HG02981 (cell line): Measurements from ENCODE around the gene INSYN2A.

Source experiments
- ATAC-seq: cut with Tn5 transposase; IDR thresholded peaks from one replicate; pipeline ENCODE4 v1.9.1; 2021; ENCODE audit warnings: mild to moderate bottlenecking, moderate library complexity; ENCODE audit not compliant: unreplicated experiment

INSYN2A gene

GRCh38 chr10:127154831-127155620, 41.4 kb downstream of the INSYN2A start:
- no peak for ATAC-seq

DNA sequence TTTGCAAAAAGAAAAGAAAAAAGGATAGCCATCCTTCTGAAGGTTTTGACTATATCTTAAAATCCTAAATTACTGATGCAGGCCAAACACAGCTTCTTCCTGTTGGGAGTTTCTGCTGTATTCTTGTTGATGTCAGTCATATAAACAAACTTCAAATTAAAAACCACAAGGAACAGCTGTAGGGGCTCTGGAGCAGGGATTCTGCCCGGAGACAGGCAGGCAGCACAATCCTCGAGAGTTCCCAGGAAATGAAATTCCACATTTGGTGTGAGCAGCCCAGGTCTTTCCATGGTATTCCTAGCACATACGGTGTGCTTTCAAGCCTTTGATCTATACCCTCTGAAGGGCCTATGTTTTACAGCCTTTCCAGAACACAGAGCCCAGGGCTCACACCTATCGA, 43.2 kb downstream of the INSYN2A start:
- ATAC-seq = no peak

DNA sequence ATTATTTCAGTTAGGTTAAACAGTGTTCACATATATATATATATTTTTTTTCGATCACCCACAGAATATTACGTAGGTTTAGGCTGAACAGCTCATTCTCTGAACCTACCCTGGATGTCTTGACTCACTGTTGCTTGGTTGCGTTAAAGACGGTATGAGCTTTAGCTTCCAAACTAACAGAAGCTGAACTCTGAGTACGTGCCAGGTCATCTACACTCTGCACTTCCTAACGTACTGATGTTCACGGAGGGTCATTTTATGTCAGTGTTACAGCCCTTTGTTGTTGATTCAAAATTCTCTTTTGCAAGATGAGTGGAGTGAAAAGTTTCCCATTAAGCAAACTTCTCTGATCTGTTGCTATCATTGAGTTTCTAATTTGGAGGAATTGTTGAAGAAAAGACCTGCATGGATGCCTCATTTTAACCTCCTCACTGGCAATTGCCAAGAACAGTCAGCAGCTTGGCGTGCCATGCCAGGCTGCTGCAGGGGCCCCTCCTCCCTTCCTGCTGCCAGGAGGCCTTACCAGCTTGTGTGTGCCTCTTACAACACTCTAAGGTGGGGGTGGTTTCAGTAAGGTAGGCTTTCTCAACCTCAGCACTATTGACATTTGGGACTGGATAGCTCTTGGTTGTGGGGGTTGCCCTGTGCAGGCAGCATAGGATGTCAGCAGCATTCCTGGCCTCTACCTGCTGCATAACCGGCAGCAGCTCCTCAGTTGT, 44.3 kb downstream of the INSYN2A start:
- ATAC-seq = no peak

DNA sequence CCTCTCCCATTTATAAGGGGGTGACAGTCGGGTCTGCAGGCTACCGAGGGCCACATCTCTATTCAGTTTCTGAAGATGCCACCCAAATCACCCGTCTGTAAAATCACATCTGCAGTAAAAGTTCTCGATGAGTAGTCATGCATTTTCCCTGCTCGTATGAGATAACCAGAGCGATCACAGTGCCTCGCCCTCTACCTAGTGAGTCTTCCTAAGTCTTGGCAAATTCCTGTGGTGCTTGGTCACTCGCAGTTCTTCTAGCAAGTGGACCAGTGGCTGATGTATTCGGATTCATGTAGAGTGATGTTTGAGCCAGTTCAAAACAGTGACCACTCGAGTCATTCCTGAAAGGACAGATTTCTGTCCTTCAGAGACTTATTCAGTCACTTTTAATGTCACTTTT, 44.9 kb downstream of the INSYN2A start:
- ATAC-seq = no peak

GRCh38 chr10:127150136-127150535, 46.3 kb downstream of the INSYN2A start:
- ATAC-seq = no peak

DNA sequence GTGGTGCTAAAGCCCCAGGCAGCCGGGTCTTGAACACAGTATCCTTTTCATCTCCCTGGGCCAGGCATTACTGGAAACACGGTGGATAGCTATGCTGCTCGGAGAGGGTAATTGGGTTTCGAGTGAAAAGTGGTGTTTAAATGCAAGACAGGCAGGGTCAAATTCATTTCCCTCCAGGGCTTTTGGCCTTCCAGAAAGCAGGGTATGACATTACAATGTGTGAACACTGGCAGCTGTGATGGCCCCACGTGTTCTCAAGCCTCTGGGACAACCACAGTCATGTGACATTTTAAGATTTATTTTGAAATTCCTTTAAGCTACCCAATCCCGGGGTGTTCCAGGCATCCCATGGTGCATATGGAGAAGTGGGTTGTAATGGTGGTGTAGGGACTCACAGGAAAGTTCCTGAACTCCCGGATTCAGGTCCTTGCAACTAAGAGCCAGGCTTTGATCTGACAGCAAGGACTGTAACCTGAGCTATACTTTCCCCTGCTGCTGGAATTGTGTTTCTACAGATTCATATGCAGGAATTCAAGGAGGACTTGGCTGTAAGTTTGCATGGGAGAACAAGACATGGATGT, 46.8 kb downstream of the INSYN2A start:
- ATAC-seq = no peak

DNA sequence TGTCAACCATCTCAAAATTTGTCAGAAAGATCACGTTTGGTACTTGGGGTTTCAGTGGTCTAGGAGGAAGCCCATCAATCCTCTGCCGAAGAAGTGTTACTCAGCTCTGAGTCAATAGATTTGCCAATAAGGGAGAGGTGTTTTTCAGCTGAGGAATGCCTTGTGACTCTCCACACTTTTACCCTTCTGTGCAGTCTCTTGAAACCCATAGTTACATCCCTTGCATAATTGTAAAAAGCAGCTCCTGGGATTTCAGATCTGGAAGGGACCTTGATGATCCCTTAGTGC, 47.5 kb downstream of the INSYN2A start:
- no peak for ATAC-seq

- ATAC-seq = no peak
These were observed 48.1 kb downstream of the INSYN2A start for GRCh38 chr10:127148066-127148932.

DNA sequence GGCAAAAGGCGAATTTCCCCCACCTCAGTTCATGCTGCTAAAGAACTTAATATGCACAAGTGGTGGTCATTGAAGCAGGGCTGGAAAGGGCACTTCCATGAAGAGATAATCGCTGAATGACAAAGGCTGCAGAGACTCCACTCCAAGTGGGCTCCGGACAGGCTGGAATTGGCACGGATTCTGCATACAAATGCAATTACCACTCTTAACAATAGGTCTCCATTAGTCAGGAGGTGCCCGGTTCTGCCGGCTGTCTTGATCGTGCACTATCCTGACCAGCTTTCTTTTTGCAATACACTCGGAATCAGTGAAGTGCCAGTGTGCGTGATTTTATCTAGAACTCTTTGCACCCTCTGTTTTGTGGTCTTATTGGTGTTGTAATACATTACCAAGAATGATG, 49.7 kb downstream of the INSYN2A start:
- ATAC-seq = no peak
